ENCODE data around the gene STYXL2.
A peak's percentile ranks its signal among the peaks of the same experiment; 100 is the strongest.

Gene STYXL2

GRCh38 chr1:167111868-167112709 lies 18.2 kb downstream of the STYXL2 start:
- DNase-seq, result no peak

GRCh38 chr1:167114725-167115124 lies 20.9 kb downstream of the STYXL2 start:
- no peak for DNase-seq

- no peak for DNase-seq
These were observed 21.8 kb downstream of the STYXL2 start for GRCh38 chr1:167115655-167116054.

GRCh38 chr1:167116174-167116573 lies 22.3 kb downstream of the STYXL2 start:
- DNase-seq, result no peak

- DNase-seq, result no peak
These were observed 23.4 kb downstream of the STYXL2 start for GRCh38 chr1:167117225-167117624.

- no peak for DNase-seq
These were observed 24.3 kb downstream of the STYXL2 start for GRCh38 chr1:167118188-167118587.

- DNase-seq, result no peak
These were observed 25.8 kb downstream of the STYXL2 start for GRCh38 chr1:167119696-167120095.

- DNase-seq, result no peak
These were observed 27.0 kb downstream of the STYXL2 start for GRCh38 chr1:167120899-167121298.

GRCh38 chr1:167121375-167122120 lies 27.7 kb downstream of the STYXL2 start:
- peak; percentile 22 for DNase-seq

- no peak for DNase-seq
These were observed 28.2 kb downstream of the STYXL2 start for GRCh38 chr1:167122121-167122480.

GRCh38 chr1:167122568-167122967 lies 28.7 kb downstream of the STYXL2 start:
- no peak for DNase-seq

GRCh38 chr1:167126317-167126716 lies 32.4 kb downstream of the STYXL2 start:
- no peak for DNase-seq

GRCh38 chr1:167126811-167127210 lies 32.9 kb downstream of the STYXL2 start:
- DNase-seq, result no peak

GRCh38 chr1:167127236-167127635 lies 33.4 kb downstream of the STYXL2 start:
- DNase-seq, result no peak

GRCh38 chr1:167127661-167128060 lies 33.8 kb downstream of the STYXL2 start:
- no peak for DNase-seq

GRCh38 chr1:167128261-167129227 lies 34.7 kb downstream of the STYXL2 start:
- DNase-seq, result no peak

- DNase-seq, result no peak
These were observed 37.1 kb downstream of the STYXL2 start for GRCh38 chr1:167130829-167131510.

GRCh38 chr1:167132301-167133010 lies 38.6 kb downstream of the STYXL2 start:
- DNase-seq, result no peak

GRCh38 chr1:167135281-167135840 lies 41.5 kb downstream of the STYXL2 start:
- no peak for DNase-seq

GRCh38 chr1:167136191-167136614 lies 42.3 kb downstream of the STYXL2 start:
- no peak for DNase-seq

GRCh38 chr1:167136806-167137205 lies 42.9 kb downstream of the STYXL2 start:
- DNase-seq, result no peak

Data from CD4-positive, alpha-beta T cell treated with Interferon gamma for 1 hour (primary cell).